ENCODE data around the gene SLC39A11.
A peak's percentile ranks its signal among the peaks of the same experiment; 100 is the strongest.

The SLC39A11 gene

DNA sequence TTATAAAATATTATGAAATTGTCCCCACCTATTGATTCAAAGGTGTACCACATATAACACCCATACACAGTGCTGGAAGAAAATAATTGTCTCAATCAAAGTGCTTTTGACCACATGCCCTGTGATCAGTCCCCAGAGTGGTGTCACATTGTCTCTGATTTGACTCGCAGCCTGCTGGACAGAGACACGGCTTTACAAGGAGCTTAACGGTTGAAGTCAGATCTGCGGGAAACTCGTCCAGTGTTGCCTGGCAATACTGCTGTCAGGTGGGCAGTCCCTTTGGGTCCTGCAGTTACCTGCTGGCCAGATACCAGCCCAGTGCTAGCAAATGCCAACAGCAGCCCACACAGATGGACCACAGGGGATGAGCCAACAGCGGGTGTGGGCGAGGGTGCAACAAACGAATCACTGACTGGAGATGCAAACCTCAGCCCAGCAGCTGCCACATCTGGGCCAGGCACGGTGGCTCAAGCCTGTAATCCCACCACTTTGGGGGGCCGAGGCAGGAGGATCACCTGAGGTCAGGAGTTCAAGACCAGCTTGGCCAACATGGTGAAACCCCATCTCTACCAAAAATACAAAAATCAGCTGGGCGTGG, 46.2 kb upstream of the SLC39A11 start:
- Histone ChIP-seq H3K4me2 (no peak overlapping the region), H3K27ac (no peak overlapping the region), H3K79me2 (ENCODE audit: insufficient read depth, low read depth) (no peaks in the 10 kb centered on the region), H3K27me3 (ENCODE audit: insufficient read depth, low read depth) (no peaks in the 10 kb centered on the region), H4K20me1 (ENCODE audit: insufficient read depth) (no peaks in the 10 kb centered on the region), H3K4me3 (IDR thresholded peaks at IDR 0.05; ENCODE audit: insufficient read depth, low read depth, low read length) (no peak overlapping the region), H3K4me1 (ENCODE audit: low read depth, poor library complexity, severe bottlenecking) (no peaks in the 10 kb centered on the region), H3K9ac (no peak overlapping the region), H3K36me3 (ENCODE audit: insufficient read depth) (no peaks in the 10 kb centered on the region), H2AFZ (ENCODE audit: low read depth) (no peak overlapping the region)
- no peak for TF ChIP-seq CTCF (conservative IDR thresholded peaks at IDR 0.05; ENCODE audit: low read depth, low read length)

DNA sequence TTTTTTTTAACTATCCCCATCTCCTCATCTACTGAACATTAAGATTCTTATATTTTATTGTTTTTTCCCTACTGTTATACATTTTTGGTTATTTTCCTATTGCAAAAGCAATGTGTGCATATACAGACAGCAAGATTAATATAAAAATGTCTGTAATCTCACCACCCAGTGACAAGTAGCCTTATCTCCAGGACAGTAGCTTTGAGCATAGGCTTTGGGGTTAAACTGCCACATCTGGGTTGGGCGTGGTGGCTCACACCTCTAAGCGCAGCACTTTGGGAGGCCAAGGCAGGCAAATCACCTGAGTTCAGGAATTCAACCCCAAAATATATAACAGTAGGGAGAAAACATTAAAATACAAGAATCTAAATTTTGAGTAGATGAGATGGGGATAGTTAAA, 44.9 kb upstream of the SLC39A11 start:
- no peaks in the 10 kb centered on the region for H3K27me3 ChIP-seq (ENCODE audit: insufficient read depth, low read depth)
- no peaks in the 10 kb centered on the region for H3K79me2 ChIP-seq (ENCODE audit: insufficient read depth, low read depth)
- no peaks in the 10 kb centered on the region for H3K4me1 ChIP-seq (ENCODE audit: low read depth, poor library complexity, severe bottlenecking)
- no peak overlapping the region for H3K27ac ChIP-seq
- H2AFZ ChIP-seq (ENCODE audit: low read depth) = no peak overlapping the region
- no peak overlapping the region for H3K4me2 ChIP-seq
- no peaks in the 10 kb centered on the region for H3K36me3 ChIP-seq (ENCODE audit: insufficient read depth)
- H4K20me1 ChIP-seq (ENCODE audit: insufficient read depth) = no peaks in the 10 kb centered on the region
- no peak for TF ChIP-seq CTCF (conservative IDR thresholded peaks at IDR 0.05; ENCODE audit: low read depth, low read length)
- no peak overlapping the region for H3K4me3 ChIP-seq (IDR thresholded peaks at IDR 0.05; ENCODE audit: insufficient read depth, low read depth, low read length)
- H3K9ac ChIP-seq = no peak overlapping the region

DNA sequence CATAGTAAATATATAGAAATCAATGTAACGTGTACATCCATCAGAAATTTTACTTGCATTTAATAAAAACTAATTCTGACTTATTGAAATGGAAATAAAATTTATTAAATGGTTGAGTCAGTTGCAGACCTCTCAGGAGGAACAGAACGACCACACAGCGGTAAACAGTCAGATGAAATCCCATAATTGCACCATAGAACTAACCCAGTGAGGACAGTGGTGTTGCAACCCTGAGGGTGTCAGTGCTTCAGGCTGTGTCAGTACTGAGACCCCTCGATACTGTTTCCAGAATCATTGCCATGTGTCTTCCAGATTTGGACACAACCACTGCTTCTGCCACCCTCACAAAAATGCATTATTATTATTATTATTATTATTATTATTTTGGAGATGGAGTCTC, 43.3 kb upstream of the SLC39A11 start:
- H3K4me1 ChIP-seq (ENCODE audit: low read depth, poor library complexity, severe bottlenecking) = no peaks in the 10 kb centered on the region

DNA sequence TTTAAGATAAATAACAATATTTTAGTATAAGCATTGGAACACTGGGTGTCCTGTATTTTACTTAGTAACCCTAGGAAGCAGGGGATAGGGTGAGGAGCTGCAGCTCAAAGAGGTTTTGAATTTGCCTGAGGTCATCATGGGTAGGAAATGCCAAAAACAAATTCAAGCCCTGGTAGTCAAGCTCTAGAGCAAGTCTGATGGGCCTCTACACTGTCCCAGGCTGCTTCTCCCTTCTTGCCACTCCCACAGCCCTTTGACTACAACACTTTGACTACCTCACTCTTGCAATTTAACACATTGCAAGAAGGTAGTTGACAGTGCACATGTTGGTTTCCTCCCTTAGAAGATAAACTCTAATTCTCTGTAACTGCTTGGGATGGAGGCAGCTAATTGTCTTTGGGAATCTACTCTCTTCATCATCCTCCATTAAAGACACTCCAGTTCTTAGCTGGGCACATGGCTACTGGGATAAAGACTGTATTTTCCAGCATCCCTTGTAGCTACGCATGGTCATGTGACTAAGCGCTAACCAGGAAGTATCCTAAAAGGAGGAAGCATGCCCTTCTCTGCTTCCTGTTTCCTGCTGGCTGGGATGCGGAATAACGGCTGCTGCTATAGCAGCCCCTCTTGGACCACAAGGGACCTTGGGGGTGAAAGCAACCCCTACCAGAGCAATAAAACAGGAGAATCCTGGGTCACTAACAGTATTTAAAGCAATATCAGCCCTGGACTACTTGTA, 41.6 kb upstream of the SLC39A11 start:
- Histone ChIP-seq H3K4me2 (no peak overlapping the region), H3K27me3 (ENCODE audit: insufficient read depth, low read depth) (no peaks in the 10 kb centered on the region), H3K79me2 (ENCODE audit: insufficient read depth, low read depth) (no peaks in the 10 kb centered on the region), H3K4me3 (IDR thresholded peaks at IDR 0.05; ENCODE audit: insufficient read depth, low read depth, low read length) (no peak overlapping the region), H3K27ac (no peak overlapping the region), H3K9ac (no peak overlapping the region), H4K20me1 (ENCODE audit: insufficient read depth) (no peaks in the 10 kb centered on the region), H3K4me1 (ENCODE audit: low read depth, poor library complexity, severe bottlenecking) (no peaks in the 10 kb centered on the region), H3K36me3 (ENCODE audit: insufficient read depth) (no peaks in the 10 kb centered on the region), H2AFZ (ENCODE audit: low read depth) (peak overlapping the region; percentile 53; the same call in 1 of the 2 replicates)
- no peak for TF ChIP-seq CTCF (conservative IDR thresholded peaks at IDR 0.05; ENCODE audit: low read depth, low read length)

More for the DNA sequence above, 43.3 kb upstream of the SLC39A11 start:
- Histone ChIP-seq H2AFZ (ENCODE audit: low read depth) (no peak overlapping the region), H3K27me3 (ENCODE audit: insufficient read depth, low read depth) (no peaks in the 10 kb centered on the region), H3K79me2 (ENCODE audit: insufficient read depth, low read depth) (no peaks in the 10 kb centered on the region), H3K9ac (no peak overlapping the region), H3K36me3 (ENCODE audit: insufficient read depth) (no peaks in the 10 kb centered on the region), H3K27ac (no peak overlapping the region), H3K4me3 (IDR thresholded peaks at IDR 0.05; ENCODE audit: insufficient read depth, low read depth, low read length) (no peak overlapping the region), H4K20me1 (ENCODE audit: insufficient read depth) (no peaks in the 10 kb centered on the region), H3K4me2 (no peak overlapping the region)
- no peak for TF ChIP-seq CTCF (conservative IDR thresholded peaks at IDR 0.05; ENCODE audit: low read depth, low read length)
